Peyer's patch (tissue), 4 donors: Measurements from ENCODE around the gene CARF. TPM values are rescaled to one million over a fixed set of nuclear protein-coding genes. Genes with fewer than 3 reads are reported as not detected.

ENCODE experiments used
- DNase-seq, 3 donors: peaks; one replicate each; pipeline ENCODE4 v3.0.0-alpha.2; 2017 to 2019
- H3K27ac ChIP-seq, 4 donors: fragments of 200-600 bp; sonication (generic); one replicate each; pipeline ENCODE4 v1.5.1; 2016 to 2019
- H3K27me3 ChIP-seq, 2 donors: fragments of 200-600 bp; sonication (generic); one replicate each; pipeline ENCODE4 v1.5.1; 2019
- H3K36me3 ChIP-seq, 3 donors: fragments of 200-600 bp; sonication (generic); one replicate each; pipeline ENCODE4 v1.5.1; 2016 to 2019
- H3K4me1 ChIP-seq, 4 donors: fragments of 200-600 bp; sonication (generic); one replicate each; pipeline ENCODE4 v1.5.1; 2016 to 2019
- H3K4me3 ChIP-seq, 4 donors: fragments of 200-600 bp; sonication (generic); 1 replicate in 3 of 4; 2 replicates in 1 of 4; pipeline ENCODE4 v1.5.1; 2016 to 2019; ENCODE audit warnings: mild to moderate bottlenecking in 1 of 4
- H3K9me3 ChIP-seq, 4 donors: fragments of 200-600 bp; sonication (generic); one replicate each; pipeline ENCODE4 v1.5.1; 2016 to 2019; ENCODE audit warnings: mild to moderate bottlenecking in 1 of 4
- CTCF ChIP-seq, 6 experiments: fragments of 450-650 bp in 4 of 6; fragments of 200-600 bp in 2 of 6; sonication (generic) in 1 of 6; IDR thresholded peaks; one replicate each; pipeline ENCODE4 v1.5.1; 2017 to 2019; ENCODE audit warnings: antibody characterized with exemption in 6 of 6, mild to moderate bottlenecking in 3 of 6, moderate library complexity in 1 of 6
- POLR2A ChIP-seq, 2 donors: fragments of 450-650 bp; IDR thresholded peaks; one replicate each; pipeline ENCODE4 v1.5.1; 2017; ENCODE audit warnings: antibody characterized with exemption in 2 of 2, mild to moderate bottlenecking in 2 of 2, moderate library complexity in 2 of 2
- total RNA-seq, 4 donors: library from RNA; depleted of rRNA; stranded (reverse); fragments of >200 nt; gene quantifications; one replicate each; pipeline ENCODE4 v1.1.0, GENCODE V29; 2016

The CARF gene
- 10 to 100 TPM in 2 of 4 donors, 1 to 10 TPM in 2; 8.2 to 32.2 (median 13.2) TPM for total RNA-seq

DNA sequence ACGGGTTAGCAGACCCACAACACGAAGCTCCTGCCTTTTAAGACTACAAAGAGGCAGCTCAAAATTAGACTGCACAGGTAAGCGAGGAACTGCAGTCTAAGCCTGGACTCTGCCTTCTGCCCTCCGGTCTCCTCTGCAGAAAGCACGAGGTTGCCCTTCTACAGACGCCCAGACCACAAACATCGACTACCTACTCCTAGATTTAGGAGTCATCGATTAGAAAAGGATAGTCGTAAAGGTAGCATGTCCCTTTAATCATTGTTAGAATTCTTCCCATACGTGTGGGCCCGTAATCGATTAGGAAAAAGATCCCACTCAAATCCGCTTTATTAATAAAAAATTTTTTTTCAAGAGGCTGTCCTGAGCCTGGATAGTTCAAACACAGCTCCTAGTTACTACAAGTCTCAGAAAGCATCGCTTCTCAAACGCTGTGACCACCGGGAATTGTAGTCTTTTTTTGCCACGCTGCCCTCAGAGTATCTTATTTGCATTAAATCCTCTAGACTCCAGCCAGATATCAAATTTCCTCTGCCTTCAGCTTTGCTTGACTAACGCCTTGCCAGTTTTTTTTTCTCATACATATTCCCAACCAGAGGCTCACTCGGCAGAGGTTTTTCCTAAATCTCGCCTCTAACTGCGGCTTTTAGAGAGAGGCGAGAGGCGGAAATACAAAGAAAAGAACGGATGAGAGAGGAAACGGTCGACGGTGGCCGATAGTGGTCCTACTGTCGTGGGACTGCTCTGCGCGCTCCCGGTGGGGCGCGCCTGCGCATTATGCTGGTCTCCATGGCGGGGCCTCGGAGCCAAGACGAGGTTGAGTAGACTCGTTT, at the start of gene CARF, which contains the start of gene WDR12:
TSS of gene CARF (plus strand) at position 764 of the 830 bp plus-strand sequence. CDS start 29,628 bp downstream, outside the sequence.
TSS of gene WDR12 (minus strand) at position 162 of the 830 bp plus-strand sequence. CDS start 197 bp downstream, outside the sequence.
- peak; percentile 92 to 98 (median 94) for DNase-seq
- TF ChIP-seq CTCF (IDR thresholded peaks at IDR 0.05) (peak in 1 of 6 experiments; percentile 11), POLR2A (IDR thresholded peaks at IDR 0.05) (peak; percentile 54 to 59)
- H3K9me3 ChIP-seq: no peaks in the 10 kb centered on the region
- peak within 1 kb of the TSS; percentile 52 to 83 (median 74) for H3K4me3 ChIP-seq
- peaks cover 0 to 2% (median 0%) of the 10 kb centered on the region in 3 donors for H3K36me3 ChIP-seq
- peak within 1 kb of the TSS; percentile 66 to 88 (median 74) for H3K27ac ChIP-seq
- H3K27me3 ChIP-seq: no peaks in the 10 kb centered on the region
- peaks cover 0 to 13% (median 0%) of the 10 kb centered on the region in 4 donors for H3K4me1 ChIP-seq

- H3K4me3 ChIP-seq: peak overlapping the region; percentile 77 to 96 (median 84)
- H3K9me3 ChIP-seq: no peaks in the 10 kb centered on the region
- H3K36me3 ChIP-seq: no peaks in the 10 kb centered on the region
- no peaks in the 10 kb centered on the region for H3K27me3 ChIP-seq
- peak; percentile 59 to 83 (median 68) for DNase-seq
- H3K27ac ChIP-seq: peak overlapping the region in 3 of 4 donors; percentile 47 to 78 (median 59)
- TF ChIP-seq CTCF (IDR thresholded peaks at IDR 0.05): peak; percentile 31 to 50 (median 41)
- TF ChIP-seq POLR2A (IDR thresholded peaks at IDR 0.05): peak in 1 of 2 donors; percentile 3
- peaks cover 0 to 5% (median 0%) of the 10 kb centered on the region in 4 donors for H3K4me1 ChIP-seq
Measured at GRCh38 chr2:202870431-202871299, 41.4 kb upstream of the CARF start.

DNA sequence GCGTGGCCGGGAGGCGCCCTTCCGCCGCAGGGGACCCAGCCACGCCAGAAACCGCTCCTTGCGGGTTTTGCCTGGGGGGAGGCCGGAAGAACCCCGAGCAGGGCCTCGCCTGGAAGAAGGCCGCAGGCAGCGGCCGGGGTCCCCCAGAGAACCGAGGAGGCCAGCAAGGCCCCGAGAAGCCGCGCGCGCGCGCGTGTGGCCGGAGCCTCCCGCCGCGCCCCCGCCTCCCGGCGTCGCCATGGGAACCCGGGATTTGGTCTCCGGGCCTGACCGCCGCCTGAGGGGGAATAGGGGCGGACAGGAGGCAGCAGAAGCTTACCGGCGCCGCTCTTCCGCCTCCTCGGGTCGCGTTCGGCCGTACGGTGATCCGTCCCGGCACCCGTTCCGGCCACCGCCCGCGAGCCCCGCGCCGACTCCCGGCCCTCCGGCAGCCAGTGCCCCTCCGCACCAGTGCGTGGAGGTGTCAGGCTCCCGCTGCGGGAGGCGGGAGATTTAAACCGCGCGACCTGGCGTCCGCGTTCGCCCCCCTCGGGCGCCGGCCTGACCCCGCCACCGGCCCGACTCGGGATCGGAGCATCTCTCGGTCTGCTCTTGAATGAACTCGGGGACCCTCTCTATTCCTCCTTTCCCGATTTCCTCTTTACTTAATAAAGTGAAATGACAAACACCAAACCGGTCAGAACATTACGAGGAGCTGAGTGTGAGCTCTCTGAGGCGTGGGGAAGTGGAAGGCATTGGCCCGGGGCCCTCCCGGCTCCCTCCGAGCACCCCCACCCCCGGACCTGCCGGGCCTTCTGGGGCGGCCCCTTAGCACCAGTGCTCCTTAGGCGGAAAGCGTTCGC, 40.6 kb upstream of the CARF start, which contains the start of gene ICA1L:
TSS of gene ICA1L (minus strand) at position 467 of the 842 bp plus-strand sequence. CDS start 42,757 bp downstream, outside the sequence.
- peak within 1 kb of the TSS in 3 of 4 donors; percentile 47 to 78 (median 59) for H3K27ac ChIP-seq
- no peaks in the 10 kb centered on the region for H3K27me3 ChIP-seq
- no peaks in the 10 kb centered on the region for H3K36me3 ChIP-seq
- H3K4me3 ChIP-seq: peak within 1 kb of the TSS; percentile 77 to 96 (median 84)
- no peak for TF ChIP-seq POLR2A (IDR thresholded peaks at IDR 0.05)
- peak in 1 of 6 experiments; percentile 6 for TF ChIP-seq CTCF (IDR thresholded peaks at IDR 0.05)
- DNase-seq: peak; percentile 16 to 67 (median 56)
- peaks cover 0 to 5% (median 0%) of the 10 kb centered on the region in 4 donors for H3K4me1 ChIP-seq
- H3K9me3 ChIP-seq: no peaks in the 10 kb centered on the region

GRCh38 chr2:202877699-202878098, 34.4 kb upstream of the CARF start:
- H3K4me3 ChIP-seq: no peak overlapping the region
- H3K27ac ChIP-seq: no peak overlapping the region
- H3K9me3 ChIP-seq: no peaks in the 10 kb centered on the region
- DNase-seq: no peak
- no peaks in the 10 kb centered on the region for H3K27me3 ChIP-seq
- TF ChIP-seq CTCF (IDR thresholded peaks at IDR 0.05) (no peak), POLR2A (IDR thresholded peaks at IDR 0.05) (no peak)
- H3K36me3 ChIP-seq: peaks cover 0 to 22% (median 0%) of the 10 kb centered on the region in 3 donors
- no peaks in the 10 kb centered on the region for H3K4me1 ChIP-seq
